GM12875 (cell line): ENCODE measurements around the gene HOXD12.

Source experiments
- H3K4me3 ChIP-seq: one replicate; pipeline ENCODE4 v1.5.1; 2011; ENCODE audit warnings: low read depth, low read length, control low read depth
- TF ChIP-seq, protein P1 (sequence below): IDR thresholded peaks from 2 replicates; pipeline ENCODE4 v1.5.1; 2011; ENCODE audit warnings: low read depth, mild to moderate bottlenecking, control low read depth, inconsistent platforms, low read length, moderate library complexity, borderline replicate concordance; ENCODE audit not compliant: insufficient read depth

HOXD12 gene

DNA sequence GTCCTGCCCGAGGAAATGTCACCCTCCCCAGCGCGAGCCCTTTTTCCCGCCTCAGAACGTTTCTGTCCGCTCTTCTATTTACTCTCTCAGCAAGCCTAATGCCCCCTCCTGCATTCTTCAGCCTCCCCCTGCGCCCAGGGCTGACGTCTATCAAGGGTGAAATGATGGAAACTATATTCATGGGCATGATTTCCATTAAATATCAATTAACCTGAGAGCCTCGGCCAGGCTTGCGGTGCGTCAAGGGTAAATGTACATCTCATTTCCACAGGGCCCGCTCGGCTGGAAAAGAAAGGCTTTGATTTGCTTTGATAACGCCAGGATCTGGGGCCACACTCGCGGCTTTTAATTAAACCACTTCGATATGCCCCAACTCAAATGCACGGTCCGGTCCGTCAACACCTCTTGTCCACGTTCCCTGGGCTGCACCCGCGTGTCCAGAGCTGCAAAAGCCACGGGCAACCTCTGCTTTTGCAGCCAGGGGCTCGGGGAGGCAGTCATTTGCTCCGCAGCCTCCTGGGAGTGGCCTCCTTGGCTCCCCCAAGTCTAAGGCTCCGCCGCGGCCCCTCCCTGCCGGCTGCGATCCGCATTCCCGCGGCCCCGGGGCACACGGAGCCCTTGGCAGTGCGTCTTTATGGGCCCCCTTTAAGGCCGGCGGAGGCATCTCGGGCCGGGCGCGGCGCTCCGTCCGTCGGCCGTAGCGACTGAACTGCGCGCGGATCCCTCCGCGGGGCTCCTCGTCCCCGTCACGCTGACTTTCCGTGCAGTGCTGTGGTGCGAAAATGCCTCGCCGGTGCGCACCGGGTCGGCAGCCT is 29.6 kb downstream of the HOXD12 start, which contains the start of gene HOXD8:
HOXD8 (plus strand) TSS at position 724 of the 815 bp plus-strand sequence. CDS start 662 bp downstream, outside the sequence.
- TF ChIP-seq, protein P1, sequence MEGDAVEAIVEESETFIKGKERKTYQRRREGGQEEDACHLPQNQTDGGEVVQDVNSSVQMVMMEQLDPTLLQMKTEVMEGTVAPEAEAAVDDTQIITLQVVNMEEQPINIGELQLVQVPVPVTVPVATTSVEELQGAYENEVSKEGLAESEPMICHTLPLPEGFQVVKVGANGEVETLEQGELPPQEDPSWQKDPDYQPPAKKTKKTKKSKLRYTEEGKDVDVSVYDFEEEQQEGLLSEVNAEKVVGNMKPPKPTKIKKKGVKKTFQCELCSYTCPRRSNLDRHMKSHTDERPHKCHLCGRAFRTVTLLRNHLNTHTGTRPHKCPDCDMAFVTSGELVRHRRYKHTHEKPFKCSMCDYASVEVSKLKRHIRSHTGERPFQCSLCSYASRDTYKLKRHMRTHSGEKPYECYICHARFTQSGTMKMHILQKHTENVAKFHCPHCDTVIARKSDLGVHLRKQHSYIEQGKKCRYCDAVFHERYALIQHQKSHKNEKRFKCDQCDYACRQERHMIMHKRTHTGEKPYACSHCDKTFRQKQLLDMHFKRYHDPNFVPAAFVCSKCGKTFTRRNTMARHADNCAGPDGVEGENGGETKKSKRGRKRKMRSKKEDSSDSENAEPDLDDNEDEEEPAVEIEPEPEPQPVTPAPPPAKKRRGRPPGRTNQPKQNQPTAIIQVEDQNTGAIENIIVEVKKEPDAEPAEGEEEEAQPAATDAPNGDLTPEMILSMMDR = no peak
- H3K4me3 ChIP-seq = no peak within 1 kb of the TSS

DNA sequence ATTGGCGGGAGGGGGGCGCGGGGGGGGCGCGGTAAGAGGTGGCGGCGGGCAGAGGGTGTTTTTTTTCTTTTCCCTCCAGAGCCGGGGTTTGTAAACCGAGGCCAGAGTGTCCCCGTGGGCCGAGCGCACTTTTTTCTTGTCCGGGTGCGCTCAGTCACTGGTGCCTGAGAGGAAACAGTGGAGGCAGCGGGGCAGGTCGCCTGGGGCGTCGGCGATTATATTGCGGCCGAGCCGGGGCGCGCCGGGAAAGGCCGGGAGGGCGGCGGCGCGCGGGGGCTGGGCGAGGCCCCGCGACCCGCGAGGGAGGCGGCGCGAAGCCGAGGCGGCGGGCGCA is 30.2 kb downstream of the HOXD12 start:
- no peak overlapping the region for H3K4me3 ChIP-seq

GRCh38 chr2:176130147-176130956 is 30.8 kb downstream of the HOXD12 start:
- H3K4me3 ChIP-seq = no peak overlapping the region
- TF ChIP-seq, protein P1 = no peak

More for the DNA sequence above, 30.2 kb downstream of the HOXD12 start:
- TF ChIP-seq, protein P1 = no peak

GRCh38 chr2:176130957-176131847 is 31.6 kb downstream of the HOXD12 start:
- no peak overlapping the region for H3K4me3 ChIP-seq
- TF ChIP-seq, protein P1 = no peak

- H3K4me3 ChIP-seq = no peak overlapping the region
- TF ChIP-seq, protein P1 = no peak
Measured at GRCh38 chr2:176131848-176132158, 32.2 kb downstream of the HOXD12 start.

- TF ChIP-seq, protein P1 = no peak
- no peak overlapping the region for H3K4me3 ChIP-seq
Measured at GRCh38 chr2:176132205-176133171, 32.9 kb downstream of the HOXD12 start.
